Activated naive CD4-positive, alpha-beta T cell treated with anti-CD3 and anti-CD28 coated beads for 36 hours (primary cell): ENCODE data around the gene GRM1. TPM values are rescaled to one million over a fixed set of nuclear protein-coding genes. Genes with fewer than 3 reads are reported as not detected.

Experiments
- CTCF ChIA-PET: fragments of 350-600 bp; sonication (Branson Sonifier 250); formaldehyde crosslinking; loops from one replicate; lab custom pipeline; 2021; ENCODE audit warnings: antibody characterized with exemption; lab: Charles Lee
- DNase-seq: peaks from one replicate; pipeline ENCODE4 v3.0.0-alpha.2; 2020
- H3K27ac Mint-ChIP-seq: one replicate; pipeline ENCODE4 v1.8.0; 2021; ENCODE audit warnings: mild to moderate bottlenecking, mixed read lengths
- H3K27me3 Mint-ChIP-seq: one replicate; pipeline ENCODE4 v1.8.0; 2021; ENCODE audit warnings: low read depth, mixed read lengths
- H3K36me3 Mint-ChIP-seq: one replicate; pipeline ENCODE4 v1.8.0; 2021; ENCODE audit warnings: low read depth, mixed read lengths
- H3K4me1 Mint-ChIP-seq: one replicate; pipeline ENCODE4 v1.8.0; 2021; ENCODE audit warnings: low read depth, mixed read lengths
- H3K4me3 Mint-ChIP-seq: one replicate; pipeline ENCODE4 v1.8.0; 2021; ENCODE audit warnings: mild to moderate bottlenecking, moderate library complexity, mixed read lengths
- H3K9me3 Mint-ChIP-seq: one replicate; pipeline ENCODE4 v1.8.0; 2021; ENCODE audit warnings: mixed read lengths
- intact Hi-C: fragments of 100-400 bp; cut with micrococcal nuclease; formaldehyde crosslinking; loops from one replicate; pipeline ENCODE4 v1.15.1; 2023
- total RNA-seq, 2 experiments: library from RNA; stranded (reverse); gene quantifications; one replicate each; pipeline ENCODE4 v1.2.3, GENCODE V29; 2021

The GRM1 gene
- total RNA-seq, 2 experiments from 2014 or later, result not detected

- no peak overlapping the region for H3K27ac Mint-ChIP-seq
- CTCF ChIA-PET, result no interaction called here
- peaks cover 1% of the 10 kb centered on the region for H3K36me3 Mint-ChIP-seq
- no peaks in the 10 kb centered on the region for H3K4me1 Mint-ChIP-seq
- H3K4me3 Mint-ChIP-seq, result no peak overlapping the region
- intact Hi-C loops, result no loop called here
- DNase-seq, result no peak
- peaks cover 12% of the 10 kb centered on the region for H3K9me3 Mint-ChIP-seq
- no peaks in the 10 kb centered on the region for H3K27me3 Mint-ChIP-seq
Observed at GRCh38 chr6:146106532-146106931, 77.7 kb downstream of the GRM1 start.

DNA sequence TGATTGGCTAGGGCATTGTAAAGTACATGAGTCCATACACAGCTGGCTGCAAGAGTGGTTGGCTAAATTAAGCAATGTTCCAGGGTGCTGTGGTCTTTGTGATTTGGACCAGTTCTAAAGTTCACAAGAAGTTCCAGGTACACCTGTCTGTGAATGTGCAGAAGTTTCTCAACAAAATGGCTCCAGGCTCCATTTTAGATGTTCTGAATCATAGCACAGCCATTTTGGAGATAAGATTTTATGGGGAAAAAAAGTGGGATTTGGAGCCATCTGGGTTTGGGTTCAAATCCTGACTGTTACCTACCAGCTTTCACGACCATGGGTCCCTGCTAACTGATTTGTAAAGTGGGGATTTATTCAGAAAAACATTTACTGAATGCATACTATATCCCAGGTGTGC is 82.1 kb downstream of the GRM1 start:
- Mint-ChIP-seq H3K36me3 (peaks cover 1% of the 10 kb centered on the region), H3K4me3 (no peak overlapping the region), H3K27me3 (no peaks in the 10 kb centered on the region), H3K4me1 (no peaks in the 10 kb centered on the region), H3K9me3 (peaks cover 12% of the 10 kb centered on the region), H3K27ac (no peak overlapping the region)
- intact Hi-C loops, result no loop called here
- no peak for DNase-seq
- CTCF ChIA-PET, result no interaction called here

- Mint-ChIP-seq H3K27me3 (no peaks in the 10 kb centered on the region), H3K4me1 (no peaks in the 10 kb centered on the region), H3K4me3 (no peak overlapping the region), H3K9me3 (peaks cover 12% of the 10 kb centered on the region), H3K36me3 (peaks cover 1% of the 10 kb centered on the region), H3K27ac (no peak overlapping the region)
- CTCF ChIA-PET, result no interaction called here
- no peak for DNase-seq
- intact Hi-C loops, result no loop called here
Observed at GRCh38 chr6:146111881-146112450, 83.1 kb downstream of the GRM1 start.

- peaks cover 12% of the 10 kb centered on the region for H3K9me3 Mint-ChIP-seq
- intact Hi-C loops, result no loop called here
- peaks cover 1% of the 10 kb centered on the region for H3K36me3 Mint-ChIP-seq
- no peak overlapping the region for H3K4me3 Mint-ChIP-seq
- H3K4me1 Mint-ChIP-seq, result no peaks in the 10 kb centered on the region
- DNase-seq, result no peak
- CTCF ChIA-PET, result interaction anchor here (0.5 kb wide), 1 partner anchor 16 kb away, joined by 3 read pairs; no protein-coding TSS in a partner anchor
- no peak overlapping the region for H3K27ac Mint-ChIP-seq
- H3K27me3 Mint-ChIP-seq, result no peaks in the 10 kb centered on the region
Observed at GRCh38 chr6:146113084-146113623, 84.3 kb downstream of the GRM1 start.

- Mint-ChIP-seq H3K4me1 (no peaks in the 10 kb centered on the region), H3K9me3 (no peaks in the 10 kb centered on the region), H3K27ac (no peak overlapping the region), H3K27me3 (peaks cover 2% of the 10 kb centered on the region), H3K36me3 (no peaks in the 10 kb centered on the region), H3K4me3 (no peak overlapping the region)
- intact Hi-C loops, result no loop called here
- CTCF ChIA-PET, result no interaction called here
- no peak for DNase-seq
Observed at GRCh38 chr6:146123616-146124015, 94.8 kb downstream of the GRM1 start.

DNA sequence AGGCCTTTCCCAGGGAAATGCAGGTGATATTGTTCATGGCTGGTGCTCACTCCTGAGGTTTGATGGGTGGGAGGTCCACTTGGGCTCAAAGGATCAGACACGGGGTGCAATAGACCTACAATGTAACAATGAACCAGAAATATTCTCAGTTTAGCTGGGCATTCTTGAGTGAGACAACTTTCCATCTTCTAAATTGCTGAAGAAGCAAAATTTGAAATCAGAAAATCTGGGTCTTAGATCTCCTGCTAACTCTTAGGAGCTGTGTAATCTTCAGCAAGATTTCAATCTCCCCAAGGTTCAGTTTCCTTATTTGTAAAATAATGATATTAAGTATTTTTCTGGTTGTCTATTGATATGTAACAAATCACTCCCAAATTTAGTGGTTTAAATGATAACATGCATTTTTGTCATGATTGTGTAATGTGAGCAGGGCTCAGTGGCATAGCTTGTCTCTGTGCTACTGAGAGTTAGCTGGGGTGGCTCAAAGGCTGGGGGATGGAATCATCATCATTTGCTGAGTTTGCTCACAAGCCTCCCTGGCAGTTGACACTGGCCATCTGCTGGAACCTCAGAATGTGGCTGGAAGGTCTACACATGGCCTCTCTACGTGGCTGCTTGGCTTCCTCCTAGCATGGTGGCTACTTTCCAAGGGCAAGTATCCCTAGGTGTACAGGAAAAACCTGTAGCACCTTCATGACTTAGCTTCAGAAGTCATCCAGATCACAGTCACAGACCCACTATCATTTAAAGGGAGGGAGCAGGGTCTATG is 98.8 kb downstream of the GRM1 start:
- no peak overlapping the region for H3K4me3 Mint-ChIP-seq

GRCh38 chr6:146133866-146134265 is 105.0 kb downstream of the GRM1 start:
- CTCF ChIA-PET, result no interaction called here
- no peak overlapping the region for H3K27ac Mint-ChIP-seq
- no peaks in the 10 kb centered on the region for H3K27me3 Mint-ChIP-seq
- H3K36me3 Mint-ChIP-seq, result no peaks in the 10 kb centered on the region
- DNase-seq, result no peak
- intact Hi-C loops, result no loop called here
- no peaks in the 10 kb centered on the region for H3K9me3 Mint-ChIP-seq
- no peak overlapping the region for H3K4me3 Mint-ChIP-seq
- no peaks in the 10 kb centered on the region for H3K4me1 Mint-ChIP-seq

More for the DNA sequence above, 98.8 kb downstream of the GRM1 start:
- Mint-ChIP-seq H3K4me1 (no peaks in the 10 kb centered on the region), H3K36me3 (no peaks in the 10 kb centered on the region), H3K9me3 (no peaks in the 10 kb centered on the region), H3K27ac (no peak overlapping the region), H3K27me3 (peaks cover 2% of the 10 kb centered on the region)
- intact Hi-C loops, result no loop called here
- CTCF ChIA-PET, result no interaction called here
- DNase-seq, result no peak

- no peaks in the 10 kb centered on the region for H3K9me3 Mint-ChIP-seq
- H3K4me3 Mint-ChIP-seq, result no peak overlapping the region
- no peak for DNase-seq
- H3K4me1 Mint-ChIP-seq, result no peaks in the 10 kb centered on the region
- H3K36me3 Mint-ChIP-seq, result no peaks in the 10 kb centered on the region
- CTCF ChIA-PET, result no interaction called here
- intact Hi-C loops, result no loop called here
- no peaks in the 10 kb centered on the region for H3K27me3 Mint-ChIP-seq
- H3K27ac Mint-ChIP-seq, result no peak overlapping the region
Observed at GRCh38 chr6:146135167-146135566, 106.3 kb downstream of the GRM1 start.

GRCh38 chr6:146146836-146147235 is 118.0 kb downstream of the GRM1 start:
- CTCF ChIA-PET, result no interaction called here
- DNase-seq, result no peak
- Mint-ChIP-seq H3K4me1 (no peaks in the 10 kb centered on the region), H3K36me3 (no peaks in the 10 kb centered on the region), H3K9me3 (no peaks in the 10 kb centered on the region), H3K27me3 (no peaks in the 10 kb centered on the region), H3K27ac (no peak overlapping the region), H3K4me3 (no peak overlapping the region)
- intact Hi-C loops, result no loop called here

DNA sequence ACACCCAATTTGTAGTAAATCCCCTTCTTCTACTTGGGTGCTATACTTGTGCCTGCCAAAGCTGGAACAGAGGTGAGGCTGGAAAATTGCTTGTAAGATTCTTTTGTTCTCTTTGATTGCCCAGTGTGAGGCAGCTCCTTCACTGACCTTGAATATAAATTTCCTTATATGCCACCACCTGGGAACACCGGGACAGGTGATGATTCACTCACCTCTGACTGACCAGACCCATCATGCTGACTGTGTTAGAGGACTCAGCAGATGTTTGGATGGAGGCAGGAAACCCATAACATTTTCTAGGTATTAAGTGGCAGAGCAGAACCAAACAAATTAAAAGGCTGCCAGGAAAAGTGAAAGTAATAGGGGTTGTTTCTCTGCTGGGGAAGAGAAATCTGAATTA is 120.9 kb downstream of the GRM1 start:
- no peak overlapping the region for H3K4me3 Mint-ChIP-seq
- no peaks in the 10 kb centered on the region for H3K9me3 Mint-ChIP-seq
- H3K4me1 Mint-ChIP-seq, result no peaks in the 10 kb centered on the region
- no peaks in the 10 kb centered on the region for H3K36me3 Mint-ChIP-seq
- intact Hi-C loops, result no loop called here
- DNase-seq, result no peak
- H3K27ac Mint-ChIP-seq, result no peak overlapping the region
- no peaks in the 10 kb centered on the region for H3K27me3 Mint-ChIP-seq
- CTCF ChIA-PET, result no interaction called here

DNA sequence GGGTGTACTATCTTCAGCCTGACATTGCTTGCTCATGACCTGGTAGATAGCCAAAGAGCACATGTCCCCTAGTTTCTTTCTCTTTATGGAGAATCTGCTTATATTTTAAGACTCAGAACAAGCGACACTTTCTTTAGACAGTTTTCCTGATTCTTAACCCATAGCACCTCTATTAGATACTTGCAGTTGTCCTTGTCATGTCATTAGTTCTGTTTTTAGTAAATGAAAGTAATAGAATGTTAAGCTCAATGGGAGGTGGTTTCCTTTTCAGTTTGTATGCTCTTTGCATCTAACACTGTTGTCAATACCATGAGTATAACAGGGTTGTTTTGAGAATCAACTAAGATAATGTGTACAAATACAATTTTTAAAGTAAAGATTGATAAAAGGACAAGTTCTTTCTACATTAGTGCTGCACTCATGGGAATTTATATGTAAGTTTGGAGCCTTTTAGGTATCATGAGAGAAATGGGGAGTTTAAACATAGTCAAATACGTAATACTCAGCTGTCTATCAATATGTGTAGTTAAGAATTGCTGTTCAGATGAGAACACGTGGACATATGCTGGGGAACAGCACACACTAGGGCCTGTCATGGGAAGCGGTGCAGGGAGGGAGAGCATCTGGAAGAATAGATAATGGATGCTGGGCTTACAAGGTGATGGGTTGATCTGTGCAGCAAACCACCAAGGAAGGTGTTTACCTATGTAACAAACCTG is 124.3 kb downstream of the GRM1 start:
- H3K9me3 Mint-ChIP-seq, result no peaks in the 10 kb centered on the region
- H3K4me1 Mint-ChIP-seq, result no peaks in the 10 kb centered on the region
- CTCF ChIA-PET, result no interaction called here
- no peak overlapping the region for H3K27ac Mint-ChIP-seq
- no peaks in the 10 kb centered on the region for H3K36me3 Mint-ChIP-seq
- H3K27me3 Mint-ChIP-seq, result no peaks in the 10 kb centered on the region
- no peak overlapping the region for H3K4me3 Mint-ChIP-seq
- DNase-seq, result no peak
- intact Hi-C loops, result no loop called here

DNA sequence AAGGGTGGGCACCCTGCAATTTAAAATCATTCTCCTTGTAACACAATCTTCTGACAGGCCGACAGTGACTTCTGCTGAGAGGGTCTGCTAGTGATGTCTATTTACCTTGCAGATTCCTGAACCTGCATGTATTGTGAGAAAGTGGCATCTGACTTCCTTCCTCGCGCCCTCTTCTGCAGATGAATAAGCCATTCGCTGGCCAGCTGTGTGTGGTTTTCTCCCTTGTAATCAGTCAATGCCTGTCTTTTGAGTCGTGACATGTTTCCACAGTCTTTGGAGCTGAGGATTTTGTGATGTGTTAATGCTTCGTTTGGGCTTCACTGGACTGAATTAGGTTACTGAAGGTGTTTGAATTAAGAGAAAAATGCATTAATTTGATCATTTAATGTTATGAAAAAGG is 125.3 kb downstream of the GRM1 start:
- H3K27me3 Mint-ChIP-seq, result no peaks in the 10 kb centered on the region
- intact Hi-C loops, result no loop called here
- H3K9me3 Mint-ChIP-seq, result no peaks in the 10 kb centered on the region
- no peak for DNase-seq
- CTCF ChIA-PET, result no interaction called here
- no peak overlapping the region for H3K27ac Mint-ChIP-seq
- no peaks in the 10 kb centered on the region for H3K4me1 Mint-ChIP-seq
- no peak overlapping the region for H3K4me3 Mint-ChIP-seq
- no peaks in the 10 kb centered on the region for H3K36me3 Mint-ChIP-seq
